H9 (cell line): ENCODE results near the gene RBM33. TPM values are rescaled to one million over a fixed set of nuclear protein-coding genes. Genes with fewer than 3 reads are reported as not detected.

Experiments used
- DNase-seq: peaks from one replicate; pipeline ENCODE4 v3.0.0-alpha.2; 2017
- H2AFZ ChIP-seq: one replicate; pipeline ENCODE4 v1.6.1; 2013; ENCODE audit warnings: mild to moderate bottlenecking, low read length, control low read depth, moderate library complexity
- H2AK5ac ChIP-seq: 2 replicates; pipeline ENCODE4 v1.6.1; 2013; ENCODE audit warnings: low read length, control low read depth, mixed read lengths; ENCODE audit not compliant: insufficient read length
- H2BK120ac ChIP-seq: one replicate; pipeline ENCODE4 v1.6.1; 2013; ENCODE audit warnings: low read depth, mild to moderate bottlenecking, low read length, control low read depth, inconsistent platforms; ENCODE audit not compliant: poor library complexity, severe bottlenecking
- H2BK12ac ChIP-seq: 2 replicates; pipeline ENCODE4 v1.6.1; 2013; ENCODE audit warnings: low read length, control low read depth, mixed read lengths, low read depth; ENCODE audit not compliant: insufficient read length
- H2BK15ac ChIP-seq: 2 replicates; pipeline ENCODE4 v1.6.1; 2013; ENCODE audit warnings: low read depth, low read length, control low read depth
- H2BK20ac ChIP-seq: one replicate; pipeline ENCODE4 v1.6.1; 2013; ENCODE audit warnings: low read depth, mild to moderate bottlenecking, low read length, control low read depth, inconsistent platforms; ENCODE audit not compliant: poor library complexity, severe bottlenecking
- H2BK5ac ChIP-seq: 2 replicates; pipeline ENCODE4 v1.6.1; 2013; ENCODE audit warnings: low read length, control low read depth, mixed read lengths; ENCODE audit not compliant: insufficient read length
- H3K14ac ChIP-seq: 2 replicates; pipeline ENCODE4 v1.6.1; 2013; ENCODE audit warnings: low read length, control low read depth; ENCODE audit not compliant: insufficient read depth
- H3K18ac ChIP-seq: 2 replicates; pipeline ENCODE4 v1.6.1; 2013; ENCODE audit warnings: low read depth, mild to moderate bottlenecking, mixed read lengths, low read length, control low read depth; ENCODE audit not compliant: insufficient read length
- H3K23ac ChIP-seq: 2 replicates; pipeline ENCODE4 v1.6.1; 2013; ENCODE audit warnings: low read length, control low read depth, mixed read lengths, low read depth; ENCODE audit not compliant: insufficient read length
- H3K23me2 ChIP-seq: 2 replicates; pipeline ENCODE4 v1.6.1; 2013; ENCODE audit warnings: low read depth, mild to moderate bottlenecking, mixed read lengths, low read length, control low read depth; ENCODE audit not compliant: insufficient read length, poor library complexity, severe bottlenecking
- H3K27ac ChIP-seq: 2 replicates; pipeline ENCODE4 v1.5.1; 2013; ENCODE audit warnings: low read length, control low read depth, mixed read lengths, low read depth; ENCODE audit not compliant: insufficient read length
- H3K27me3 ChIP-seq: 2 replicates; pipeline ENCODE4 v1.6.1; 2013; ENCODE audit warnings: low read length, control low read depth, inconsistent platforms; ENCODE audit not compliant: insufficient read depth
- H3K4ac ChIP-seq: 2 replicates; pipeline ENCODE4 v1.6.1; 2013; ENCODE audit warnings: low read depth, mild to moderate bottlenecking, control low read depth, inconsistent platforms, low read length, moderate library complexity
- H3K4me1 ChIP-seq: 2 replicates; pipeline ENCODE4 v1.6.1; 2013; ENCODE audit warnings: low read length, control low read depth, inconsistent platforms; ENCODE audit not compliant: insufficient read depth
- H3K4me2 ChIP-seq: 2 replicates; pipeline ENCODE4 v1.6.1; 2013; ENCODE audit warnings: low read length, control low read depth, mixed read lengths; ENCODE audit not compliant: insufficient read length, insufficient read depth
- H3K56ac ChIP-seq: 2 replicates; pipeline ENCODE4 v1.6.1; 2013; ENCODE audit warnings: low read depth, mild to moderate bottlenecking, mixed read lengths, low read length, control low read depth; ENCODE audit not compliant: insufficient read length
- H3K79me1 ChIP-seq: 2 replicates; pipeline ENCODE4 v1.6.1; 2013; ENCODE audit warnings: low read depth, mild to moderate bottlenecking, moderate library complexity, low read length, control low read depth, inconsistent platforms; ENCODE audit not compliant: insufficient read depth, poor library complexity, severe bottlenecking
- H3K79me2 ChIP-seq: 2 replicates; pipeline ENCODE4 v1.6.1; 2013; ENCODE audit warnings: low read length, control low read depth, inconsistent platforms; ENCODE audit not compliant: insufficient read depth
- H3K9ac ChIP-seq: 2 replicates; pipeline ENCODE4 v1.6.1; 2013; ENCODE audit warnings: low read length, control low read depth, mixed read lengths; ENCODE audit not compliant: insufficient read length; ENCODE audit errors: extremely low read depth
- H3K9me3 ChIP-seq: one replicate; pipeline ENCODE4 v1.6.1; 2013; ENCODE audit warnings: low read depth, low read length, inconsistent platforms; ENCODE audit not compliant: control insufficient read depth
- H3T11ph ChIP-seq: one replicate; pipeline ENCODE4 v1.6.1; 2013; ENCODE audit warnings: mild to moderate bottlenecking, low read length, control low read depth, inconsistent platforms
- H4K20me1 ChIP-seq: one replicate; pipeline ENCODE4 v1.6.1; 2013; ENCODE audit not compliant: control insufficient read depth, insufficient read length, insufficient read depth
- H4K5ac ChIP-seq: 2 replicates; pipeline ENCODE4 v1.6.1; 2013; ENCODE audit warnings: low read depth, mild to moderate bottlenecking, mixed read lengths, low read length, control low read depth; ENCODE audit not compliant: insufficient read length
- H4K8ac ChIP-seq: replicated peaks from 2 replicates; pipeline ENCODE4 v1.6.1; 2013; ENCODE audit warnings: low read length, control low read depth, mixed read lengths, low read depth; ENCODE audit not compliant: insufficient read length
- H4K91ac ChIP-seq: 2 replicates; pipeline ENCODE4 v1.6.1; 2013; ENCODE audit warnings: low read depth, mild to moderate bottlenecking, moderate library complexity, mixed read lengths, low read length, control low read depth; ENCODE audit not compliant: insufficient read length
- H3K27ac Mint-ChIP-seq, 3 experiments: 2 replicates in 2 of 3; 3 replicates in 1 of 3; pipeline ENCODE4 v1.8.0; 2020 to 2021; ENCODE audit warnings: mixed read lengths in 3 of 3, mild to moderate bottlenecking in 1 of 3, moderate library complexity in 1 of 3
- H3K27me3 Mint-ChIP-seq: 2 replicates; pipeline ENCODE4 v1.8.0; 2021; ENCODE audit warnings: low read depth, mild to moderate bottlenecking, moderate library complexity, mixed read lengths
- H3K36me3 Mint-ChIP-seq, 3 experiments: 2 replicates in 2 of 3; 3 replicates in 1 of 3; pipeline ENCODE4 v1.8.0; 2020 to 2021; ENCODE audit warnings: low read depth in 3 of 3, mixed read lengths in 3 of 3; ENCODE audit not compliant: insufficient read depth in 1 of 3
- H3K4me1 Mint-ChIP-seq, 2 experiments: 2 replicates each; pipeline ENCODE4 v1.8.0; 2020; ENCODE audit warnings: mixed read lengths in 2 of 2
- H3K4me3 Mint-ChIP-seq, 2 experiments: 2 replicates in 1 of 2; 3 replicates in 1 of 2; pipeline ENCODE4 v1.8.0; 2020 to 2021; ENCODE audit warnings: mild to moderate bottlenecking in 2 of 2, mixed read lengths in 2 of 2, moderate library complexity in 1 of 2
- H3K9me3 Mint-ChIP-seq, 2 experiments: 2 replicates in 1 of 2; 3 replicates in 1 of 2; pipeline ENCODE4 v1.8.0; 2020; ENCODE audit warnings: mild to moderate bottlenecking in 2 of 2, mixed read lengths in 2 of 2, moderate library complexity in 1 of 2
- CTCF ChIP-seq: fragments of 200-600 bp; sonication (generic); conservative IDR thresholded peaks from 3 replicates; pipeline ENCODE4 v1.8.0; 2021; ENCODE audit warnings: antibody characterized with exemption, mild to moderate bottlenecking
- WGBS: extraction: QIAGEN DNeasy Blood & Tissue Kit; methylation state at CpG from one replicate; pipeline ENCODE4 v1.1.7; 2013; ENCODE audit warnings: missing lambda C conversion rate, low lambda C conversion rate, mixed read lengths; ENCODE audit not compliant: insufficient read length; ENCODE audit errors: extremely low coverage; 5-methylcytosine and 5-hydroxymethylcytosine counted together
- total RNA-seq: library from RNA; stranded (reverse); gene quantifications from 2 replicates; pipeline ENCODE4 v1.2.1, GENCODE V29; 2021

RBM33 gene
- total RNA-seq, 1 experiment from 2014 or later, result 71.3 TPM

GRCh38 chr7:155808549-155809331 is 164.3 kb downstream of the RBM33 start:
- Histone ChIP-seq H2BK20ac (no peak overlapping the region), H4K20me1 (no peaks in the 10 kb centered on the region), H2BK120ac (no peak overlapping the region), H4K5ac (no peak overlapping the region), H2BK12ac (no peak overlapping the region), H2AFZ (no peak overlapping the region), H4K8ac (no peak overlapping the region), H3K79me1 (no peaks in the 10 kb centered on the region), H3K56ac (no peak overlapping the region), H3K9me3 (no peaks in the 10 kb centered on the region), H3K27me3 (peaks cover 85% of the 10 kb centered on the region), H2BK5ac (no peak overlapping the region), H3K4ac (no peak overlapping the region), H3K23me2 (peaks cover 13% of the 10 kb centered on the region), H4K91ac (no peak overlapping the region), H3K4me1 (no peaks in the 10 kb centered on the region; the same call in 1 of the 2 replicates), H3K14ac (no peak overlapping the region; the same call in 1 of the 2 replicates), H3K23ac (no peak overlapping the region), H3T11ph (no peak overlapping the region), H3K9ac (no peak overlapping the region), H2AK5ac (no peak overlapping the region), H3K27ac (no peak overlapping the region), H3K18ac (no peak overlapping the region), H3K79me2 (no peaks in the 10 kb centered on the region), H3K4me2 (peak overlapping the region; percentile 3), H2BK15ac (no peak overlapping the region)
- no peak for TF ChIP-seq CTCF
- Mint-ChIP-seq H3K4me3 (peak overlapping the region; percentile 51 to 78), H3K9me3 (peaks cover 0 to 3% of the 10 kb centered on the region in 2 experiments; a peak in 3 of 5 replicates), H3K27ac (no peak overlapping the region), H3K4me1 (peaks cover 32 to 63% of the 10 kb centered on the region in 2 experiments), H3K36me3 (no peaks in the 10 kb centered on the region; a peak in 1 of 7 replicates), H3K27me3 (peaks cover 95% of the 10 kb centered on the region)
- no CpG with 5 or more reads among the region's 64 CpGs for WGBS
- DNase-seq, result no peak
